ENCODE data around the gene CES2.

GRCh38 chr16:66901626-66902025 lies 33.7 kb upstream of the CES2 start:
- no peak for TF ChIP-seq CTCF (IDR thresholded peaks at IDR 0.05; ENCODE audit: borderline replicate concordance, extremely low read depth, low read length, poor library complexity, severe bottlenecking)
- TF ChIP-seq EZH2 (IDR thresholded peaks at IDR 0.05; ENCODE audit: borderline replicate concordance, low read depth, low read length, severe bottlenecking), result no peak
